Neural cell (in vitro differentiated cells): ENCODE measurements around the gene ATG7.

Experiments used
- EZH2 ChIP-seq: fragments of 200-600, 300-800 bp; shearing (Covaris generic), sonication (generic); IDR thresholded peaks from 2 replicates; pipeline ENCODE4 v1.6.1; 2014; ENCODE audit warnings: antibody characterized with exemption, low read length, borderline replicate concordance, mild to moderate bottlenecking; ENCODE audit not compliant: insufficient read depth, poor library complexity, severe bottlenecking
- POLR2AphosphoS5 ChIP-seq: IDR thresholded peaks from 2 replicates; pipeline ENCODE4 v1.6.1; 2012
- TF ChIP-seq, protein P1 (sequence below): fragments of 450-650 bp; IDR thresholded peaks from 2 replicates; pipeline ENCODE4 v1.5.1; 2014; ENCODE audit warnings: antibody characterized with exemption, mild to moderate bottlenecking, moderate library complexity; ENCODE audit not compliant: poor library complexity, severe bottlenecking
- TF ChIP-seq, protein P2 (sequence below): IDR thresholded peaks from 2 replicates; pipeline ENCODE4 v1.6.1; 2012; ENCODE audit warnings: borderline replicate concordance

DNA sequence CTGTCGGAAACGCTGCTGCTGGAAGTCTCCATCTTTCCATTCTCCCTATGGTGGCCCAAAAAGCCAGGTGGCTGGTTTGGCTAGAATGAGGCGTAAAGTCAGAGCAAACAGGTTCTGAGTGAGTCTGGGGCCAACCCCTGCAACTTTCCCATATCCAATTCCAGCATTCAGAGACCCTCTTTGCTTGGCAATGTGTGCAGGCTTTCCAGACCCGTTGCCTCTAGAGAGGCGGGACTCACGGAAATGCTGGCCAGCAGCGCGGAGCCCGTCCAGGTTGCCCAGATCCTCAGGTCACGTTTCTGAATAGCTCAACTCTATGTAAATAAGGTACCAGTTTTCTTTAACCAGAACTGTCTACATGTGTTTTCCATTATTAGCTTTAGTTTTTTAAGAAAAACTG lies 303.5 kb downstream of the ATG7 start:
- TF ChIP-seq, protein P1, sequence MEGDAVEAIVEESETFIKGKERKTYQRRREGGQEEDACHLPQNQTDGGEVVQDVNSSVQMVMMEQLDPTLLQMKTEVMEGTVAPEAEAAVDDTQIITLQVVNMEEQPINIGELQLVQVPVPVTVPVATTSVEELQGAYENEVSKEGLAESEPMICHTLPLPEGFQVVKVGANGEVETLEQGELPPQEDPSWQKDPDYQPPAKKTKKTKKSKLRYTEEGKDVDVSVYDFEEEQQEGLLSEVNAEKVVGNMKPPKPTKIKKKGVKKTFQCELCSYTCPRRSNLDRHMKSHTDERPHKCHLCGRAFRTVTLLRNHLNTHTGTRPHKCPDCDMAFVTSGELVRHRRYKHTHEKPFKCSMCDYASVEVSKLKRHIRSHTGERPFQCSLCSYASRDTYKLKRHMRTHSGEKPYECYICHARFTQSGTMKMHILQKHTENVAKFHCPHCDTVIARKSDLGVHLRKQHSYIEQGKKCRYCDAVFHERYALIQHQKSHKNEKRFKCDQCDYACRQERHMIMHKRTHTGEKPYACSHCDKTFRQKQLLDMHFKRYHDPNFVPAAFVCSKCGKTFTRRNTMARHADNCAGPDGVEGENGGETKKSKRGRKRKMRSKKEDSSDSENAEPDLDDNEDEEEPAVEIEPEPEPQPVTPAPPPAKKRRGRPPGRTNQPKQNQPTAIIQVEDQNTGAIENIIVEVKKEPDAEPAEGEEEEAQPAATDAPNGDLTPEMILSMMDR: no peak
- no peak for TF ChIP-seq EZH2
- TF ChIP-seq POLR2AphosphoS5: no peak
- TF ChIP-seq, protein P2, sequence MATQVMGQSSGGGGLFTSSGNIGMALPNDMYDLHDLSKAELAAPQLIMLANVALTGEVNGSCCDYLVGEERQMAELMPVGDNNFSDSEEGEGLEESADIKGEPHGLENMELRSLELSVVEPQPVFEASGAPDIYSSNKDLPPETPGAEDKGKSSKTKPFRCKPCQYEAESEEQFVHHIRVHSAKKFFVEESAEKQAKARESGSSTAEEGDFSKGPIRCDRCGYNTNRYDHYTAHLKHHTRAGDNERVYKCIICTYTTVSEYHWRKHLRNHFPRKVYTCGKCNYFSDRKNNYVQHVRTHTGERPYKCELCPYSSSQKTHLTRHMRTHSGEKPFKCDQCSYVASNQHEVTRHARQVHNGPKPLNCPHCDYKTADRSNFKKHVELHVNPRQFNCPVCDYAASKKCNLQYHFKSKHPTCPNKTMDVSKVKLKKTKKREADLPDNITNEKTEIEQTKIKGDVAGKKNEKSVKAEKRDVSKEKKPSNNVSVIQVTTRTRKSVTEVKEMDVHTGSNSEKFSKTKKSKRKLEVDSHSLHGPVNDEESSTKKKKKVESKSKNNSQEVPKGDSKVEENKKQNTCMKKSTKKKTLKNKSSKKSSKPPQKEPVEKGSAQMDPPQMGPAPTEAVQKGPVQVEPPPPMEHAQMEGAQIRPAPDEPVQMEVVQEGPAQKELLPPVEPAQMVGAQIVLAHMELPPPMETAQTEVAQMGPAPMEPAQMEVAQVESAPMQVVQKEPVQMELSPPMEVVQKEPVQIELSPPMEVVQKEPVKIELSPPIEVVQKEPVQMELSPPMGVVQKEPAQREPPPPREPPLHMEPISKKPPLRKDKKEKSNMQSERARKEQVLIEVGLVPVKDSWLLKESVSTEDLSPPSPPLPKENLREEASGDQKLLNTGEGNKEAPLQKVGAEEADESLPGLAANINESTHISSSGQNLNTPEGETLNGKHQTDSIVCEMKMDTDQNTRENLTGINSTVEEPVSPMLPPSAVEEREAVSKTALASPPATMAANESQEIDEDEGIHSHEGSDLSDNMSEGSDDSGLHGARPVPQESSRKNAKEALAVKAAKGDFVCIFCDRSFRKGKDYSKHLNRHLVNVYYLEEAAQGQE: no peak
